Mucosa of descending colon (tissue), 3 donors: ENCODE results near the gene PIGL. TPM values are rescaled to one million over a fixed set of nuclear protein-coding genes. Genes with fewer than 3 reads are reported as not detected.

Experiments used
- ATAC-seq: fragments of 200-7000 bp; cut with Tn5 transposase; one replicate; pipeline ENCODE4 v1.9.1; 2020; ENCODE audit warnings: mild to moderate bottlenecking, moderate library complexity
- DNase-seq, 3 donors: peaks; one replicate each; pipeline ENCODE4 v3.0.0-alpha.2; 2020
- H3K36me3 ChIP-seq: fragments of 200-600 bp; one replicate; pipeline ENCODE4 v1.8.0; 2021; ENCODE audit warnings: low read depth, mild to moderate bottlenecking
- H3K4me1 ChIP-seq: fragments of 200-600 bp; one replicate; pipeline ENCODE4 v1.8.0; 2021; ENCODE audit warnings: low read depth, mild to moderate bottlenecking
- H3K4me3 ChIP-seq: fragments of 200-600 bp; one replicate; pipeline ENCODE4 v1.8.0; 2021; ENCODE audit warnings: mild to moderate bottlenecking
- H3K9me3 ChIP-seq: fragments of 200-600 bp; one replicate; pipeline ENCODE4 v1.8.0; 2021; ENCODE audit warnings: mild to moderate bottlenecking
- CTCF ChIP-seq: fragments of 200-600 bp; IDR thresholded peaks from one replicate; pipeline ENCODE4 v1.8.0; 2022; ENCODE audit warnings: antibody characterized with exemption, mild to moderate bottlenecking
- intact Hi-C, 2 donors: fragments of 100-400 bp; cut with DNase I in 1 of 2; cut with micrococcal nuclease in 1 of 2; formaldehyde crosslinking; loops; one replicate each; pipeline versions ENCODE4 v1.11.0 to v1.11.1; 2022; cut with DNase I, micrococcal nuclease
- total RNA-seq, 3 donors: library from RNA; stranded (reverse); fragmentation: NEBNext Ultra II Directional in 2 of 3; extraction: Animal tissue kit (Norgen Biotek cat#: 25700) in 2 of 3; gene quantifications; one replicate each; pipeline versions ENCODE4 v1.2.1 to v1.2.4, GENCODE V29; 2021 to 2023
- donor health status: DM: no; HTN: no; CAD: no; lungs with moderate emphysema.
- donor health status: DM: no; HTN: no; CAD: no.
- donor health status: DM: no; HTN: yes; CAD: no.

Gene PIGL
- total RNA-seq, 3 donors from 2014 or later = 28.2 to 51.8 (median 49.8) TPM

GRCh38 chr17:16346721-16347271 lies 129.8 kb downstream of the PIGL start:
- Histone ChIP-seq H3K36me3 (no peaks in the 10 kb centered on the region), H3K4me1 (peaks cover 2% of the 10 kb centered on the region)

GRCh38 chr17:16348586-16348985 lies 131.6 kb downstream of the PIGL start:
- no peak for ATAC-seq
- intact Hi-C loops = no loop called here
- no peak for DNase-seq
- Histone ChIP-seq H3K9me3 (no peaks in the 10 kb centered on the region), H3K36me3 (no peaks in the 10 kb centered on the region), H3K4me1 (peaks cover 9% of the 10 kb centered on the region), H3K4me3 (no peak overlapping the region)
- TF ChIP-seq CTCF = no peak

More at GRCh38 chr17:16346721-16347271, 129.8 kb downstream of the PIGL start:
- H3K9me3 ChIP-seq = no peaks in the 10 kb centered on the region
- ATAC-seq (no peak), DNase-seq (no peak)
- H3K4me3 ChIP-seq = no peak overlapping the region
- TF ChIP-seq CTCF = no peak
- intact Hi-C loops = no loop called here

- intact Hi-C loops = no loop called here
- Histone ChIP-seq H3K4me1 (peaks cover 9% of the 10 kb centered on the region), H3K36me3 (no peaks in the 10 kb centered on the region), H3K4me3 (no peak overlapping the region), H3K9me3 (no peaks in the 10 kb centered on the region)
- TF ChIP-seq CTCF = no peak
- ATAC-seq = no peak
- no peak for DNase-seq
Measured at GRCh38 chr17:16349431-16349830, 132.4 kb downstream of the PIGL start.

GRCh38 chr17:16351831-16352230 lies 134.8 kb downstream of the PIGL start:
- H3K4me3 ChIP-seq = no peak overlapping the region
- H3K4me1 ChIP-seq = peaks cover 9% of the 10 kb centered on the region
- no peaks in the 10 kb centered on the region for H3K36me3 ChIP-seq
- no peaks in the 10 kb centered on the region for H3K9me3 ChIP-seq
- no peak for TF ChIP-seq CTCF
- DNase-seq = no peak
- no peak for ATAC-seq
- intact Hi-C loops = no loop called here

- Histone ChIP-seq H3K9me3 (no peaks in the 10 kb centered on the region), H3K36me3 (no peaks in the 10 kb centered on the region), H3K4me1 (peaks cover 9% of the 10 kb centered on the region), H3K4me3 (peak overlapping the region; percentile 67)
- TF ChIP-seq CTCF = no peak
- DNase-seq = peak; percentile 56 to 63 (median 63)
- ATAC-seq = peak; percentile 68
- intact Hi-C loops = no loop called here
Measured at GRCh38 chr17:16352303-16352666, 135.3 kb downstream of the PIGL start.
